Fibroblast of lung (primary cell): Measurements from ENCODE around the gene ANKS1A.

Experiments
- EZH2 ChIP-seq: IDR thresholded peaks from 2 replicates; pipeline ENCODE4 v1.5.1; 2012; ENCODE audit warnings: low read length, control low read depth, mild to moderate bottlenecking; ENCODE audit errors: missing control alignments
- TF ChIP-seq, protein P1 (sequence below), 2 donors: IDR thresholded peaks in 1 of 2; conservative IDR thresholded peaks in 1 of 2; 1 replicate in 1 of 2; 2 replicates in 1 of 2; pipeline ENCODE4 v1.5.1; 2011 to 2012; ENCODE audit warnings: low read length in 2 of 2, control low read depth in 1 of 2, inconsistent platforms in 1 of 2, low read depth in 1 of 2, mild to moderate bottlenecking in 1 of 2

DNA sequence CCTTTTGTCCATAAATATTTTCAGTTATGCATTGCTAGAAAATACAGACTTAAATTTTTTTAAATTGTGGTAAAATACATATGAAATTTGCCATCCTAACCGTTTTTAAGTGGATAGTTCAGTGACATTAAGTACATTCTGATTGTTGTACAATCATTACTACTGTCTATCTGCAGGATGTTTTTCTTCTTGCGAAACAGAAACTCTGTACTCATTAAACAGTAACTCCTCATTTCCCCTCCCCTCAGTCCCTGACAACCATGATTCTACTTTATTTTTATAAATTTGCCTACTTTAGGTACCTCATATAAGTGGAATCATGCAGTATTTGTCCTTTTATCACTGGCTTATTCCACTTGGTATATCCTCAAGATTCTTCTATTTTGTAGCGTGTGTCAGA, 22.5 kb upstream of the ANKS1A start:
- TF ChIP-seq, protein P1, sequence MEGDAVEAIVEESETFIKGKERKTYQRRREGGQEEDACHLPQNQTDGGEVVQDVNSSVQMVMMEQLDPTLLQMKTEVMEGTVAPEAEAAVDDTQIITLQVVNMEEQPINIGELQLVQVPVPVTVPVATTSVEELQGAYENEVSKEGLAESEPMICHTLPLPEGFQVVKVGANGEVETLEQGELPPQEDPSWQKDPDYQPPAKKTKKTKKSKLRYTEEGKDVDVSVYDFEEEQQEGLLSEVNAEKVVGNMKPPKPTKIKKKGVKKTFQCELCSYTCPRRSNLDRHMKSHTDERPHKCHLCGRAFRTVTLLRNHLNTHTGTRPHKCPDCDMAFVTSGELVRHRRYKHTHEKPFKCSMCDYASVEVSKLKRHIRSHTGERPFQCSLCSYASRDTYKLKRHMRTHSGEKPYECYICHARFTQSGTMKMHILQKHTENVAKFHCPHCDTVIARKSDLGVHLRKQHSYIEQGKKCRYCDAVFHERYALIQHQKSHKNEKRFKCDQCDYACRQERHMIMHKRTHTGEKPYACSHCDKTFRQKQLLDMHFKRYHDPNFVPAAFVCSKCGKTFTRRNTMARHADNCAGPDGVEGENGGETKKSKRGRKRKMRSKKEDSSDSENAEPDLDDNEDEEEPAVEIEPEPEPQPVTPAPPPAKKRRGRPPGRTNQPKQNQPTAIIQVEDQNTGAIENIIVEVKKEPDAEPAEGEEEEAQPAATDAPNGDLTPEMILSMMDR (conservative IDR thresholded peaks at IDR 0.05 in 1 of 2, IDR thresholded peaks at IDR 0.05 in 1 of 2; ENCODE audit: low read depth in 1 of 2, low read length in 2 of 2), result no peak
- no peak for TF ChIP-seq EZH2
